ENCODE measurements around the gene METTL15.
"Not testable (repeated sequence)": the region's sequence is repeated elsewhere in the genome, so short reads cannot be mapped to it uniquely, and the experiment has no call there.

METTL15 gene

DNA sequence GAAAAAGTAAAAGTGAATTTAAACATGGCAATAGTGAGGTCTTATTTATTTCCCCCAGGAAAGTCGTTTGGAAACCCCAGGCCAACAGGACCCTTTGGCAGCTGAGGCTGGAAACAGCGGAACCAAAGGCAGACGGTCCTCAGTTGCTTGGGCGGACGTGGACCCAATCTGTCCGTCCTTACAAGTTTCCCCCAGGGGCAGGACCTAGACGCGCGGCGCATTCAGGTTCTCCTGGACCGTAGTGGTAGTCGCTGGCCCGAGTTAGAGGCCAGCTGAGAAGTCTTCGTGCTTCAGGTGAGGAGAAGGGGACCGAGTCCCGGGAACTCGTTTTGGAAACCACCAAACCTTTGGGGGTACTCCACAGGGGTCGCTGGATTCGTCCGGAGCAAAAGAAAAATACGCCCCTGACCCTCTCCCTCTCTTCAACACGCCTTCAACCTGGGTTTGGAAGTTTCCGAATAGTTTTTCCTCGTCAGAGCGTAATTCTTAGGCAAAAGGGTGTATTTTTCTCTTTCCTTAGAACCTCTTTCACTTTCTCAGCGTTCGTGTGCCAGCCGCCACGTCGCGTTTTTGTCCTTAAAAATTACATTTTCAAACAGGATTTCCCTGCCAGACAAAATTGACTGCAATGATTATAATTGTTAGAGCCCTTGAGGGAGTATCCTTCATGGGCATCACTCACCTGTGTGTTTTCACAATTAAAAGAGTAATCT lies 2.1 kb downstream of the METTL15 start:
- peak; percentile 37 to 57 (median 39) for DNase-seq (ENCODE audit: low read depth in 3 of 3)

DNA sequence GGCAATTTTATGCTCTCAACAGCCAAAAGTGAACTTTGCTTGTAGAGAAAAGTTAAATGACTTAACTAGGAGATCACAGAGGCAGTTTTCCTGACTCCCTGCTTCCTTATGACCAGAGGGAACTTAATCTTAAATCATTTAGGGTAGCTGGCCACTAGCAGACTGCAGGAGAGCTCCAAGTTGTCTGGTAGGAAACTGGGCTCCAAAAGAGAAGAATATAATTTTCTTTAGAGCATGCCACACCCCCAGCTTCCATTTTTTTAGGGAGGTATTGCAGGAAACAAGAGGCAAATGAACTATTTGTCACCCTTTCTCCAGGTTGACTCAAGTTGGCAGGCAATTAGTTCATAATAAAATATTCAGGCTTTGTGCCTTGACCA lies 2.6 kb downstream of the METTL15 start:
- DNase-seq (ENCODE audit: low read depth in 3 of 3): no peak

DNA sequence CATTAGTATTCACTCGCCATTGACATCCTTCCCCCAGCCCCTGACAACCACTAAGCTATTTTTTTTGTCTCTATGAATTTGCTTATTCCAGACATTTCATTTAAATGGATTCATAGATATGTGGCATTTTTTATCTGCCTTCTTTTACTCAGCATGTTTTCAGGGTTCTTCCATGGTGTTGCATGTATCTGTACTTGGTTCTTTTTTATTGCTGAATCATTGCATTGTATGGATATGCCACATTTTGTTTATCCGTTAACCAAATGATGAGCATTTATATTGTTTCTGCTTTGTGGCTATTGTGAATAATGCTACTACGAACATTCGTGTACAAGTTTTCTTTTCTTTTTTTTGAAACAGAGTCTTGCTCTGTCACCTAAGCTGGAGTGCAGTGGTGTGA lies 5.9 kb downstream of the METTL15 start:
- DNase-seq (ENCODE audit: low read depth in 3 of 3): no peak

DNA sequence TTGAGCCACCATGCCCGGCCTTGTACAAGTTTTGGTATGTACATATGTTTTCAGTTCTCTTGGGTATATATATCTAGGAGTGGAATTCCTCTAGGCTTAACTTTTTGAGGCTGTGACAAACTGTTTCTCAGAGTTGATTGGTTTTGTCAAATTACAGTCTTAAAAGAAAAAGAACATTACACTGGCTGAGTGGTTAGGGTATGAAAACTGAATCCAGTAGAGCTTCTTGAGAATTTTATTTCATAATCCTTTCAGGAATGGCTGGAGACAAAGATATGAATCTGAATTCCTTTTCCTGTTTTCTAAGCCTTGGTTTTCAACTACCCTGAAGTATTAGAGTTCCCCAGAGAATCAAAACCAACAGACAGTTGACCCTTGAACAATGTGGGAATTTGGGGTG lies 6.5 kb downstream of the METTL15 start:
- DNase-seq (ENCODE audit: low read depth in 3 of 3): no peak

DNA sequence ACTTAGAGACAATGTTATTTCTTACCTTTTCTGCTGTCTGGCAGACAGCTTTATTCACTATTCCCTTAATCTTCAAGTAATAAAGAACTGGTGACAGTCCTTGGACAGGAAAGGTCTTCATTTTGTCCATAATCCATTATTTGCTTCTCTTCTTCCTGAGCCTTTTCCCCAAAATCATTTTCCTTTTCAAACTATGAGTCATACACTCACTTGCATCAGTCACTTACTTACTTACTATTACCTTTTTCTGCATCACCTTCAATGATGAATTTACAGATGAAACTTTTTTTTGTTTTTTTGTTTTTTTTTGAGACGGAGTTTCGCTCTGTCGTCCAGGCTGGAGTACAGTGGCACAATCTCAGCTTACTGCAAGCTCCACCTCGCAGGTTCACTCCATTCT lies 9.5 kb downstream of the METTL15 start:
- DNase-seq (ENCODE audit: low read depth in 3 of 3): no peak

DNA sequence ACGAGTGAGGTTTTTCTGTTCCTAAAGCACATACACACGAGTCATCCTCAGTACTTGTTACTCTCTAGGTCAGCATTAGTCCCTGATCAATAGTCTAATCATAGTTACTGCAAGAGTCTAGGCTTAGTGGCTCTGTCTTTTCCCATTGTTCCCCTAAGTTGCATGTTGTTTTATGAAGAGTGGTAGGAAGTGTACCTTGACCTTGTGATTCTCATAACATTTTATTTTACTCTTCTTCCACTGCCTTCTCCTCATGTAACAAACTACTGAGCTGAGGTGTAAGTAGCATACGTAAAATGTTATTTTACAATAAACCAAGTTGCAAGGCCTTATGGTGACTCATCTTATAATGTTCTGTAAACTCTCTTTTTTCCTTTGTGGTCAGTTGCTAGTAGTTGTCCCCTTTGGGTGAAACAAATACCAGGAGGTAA lies 15.0 kb downstream of the METTL15 start:
- DNase-seq (ENCODE audit: low read depth in 3 of 3): no peak

DNA sequence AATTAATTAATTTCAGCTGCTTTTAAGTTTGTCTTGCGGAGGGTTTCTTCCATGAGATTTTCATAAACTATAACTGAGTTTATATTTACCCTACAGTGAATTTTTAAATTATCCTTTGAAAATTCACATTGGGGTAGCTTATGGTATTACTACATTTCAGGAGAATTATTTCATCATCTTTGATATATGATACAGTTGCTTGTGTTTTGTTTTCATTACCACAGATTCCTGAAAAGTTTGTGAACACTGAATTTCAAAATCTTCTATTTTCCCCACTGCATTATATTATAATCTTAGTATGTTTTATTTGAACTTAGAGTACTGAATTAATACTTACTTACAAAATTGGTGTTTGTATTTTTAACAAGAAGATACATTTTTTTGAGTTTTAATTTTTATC lies 24.4 kb downstream of the METTL15 start:
- DNase-seq (ENCODE audit: low read depth in 3 of 3): no peak

DNA sequence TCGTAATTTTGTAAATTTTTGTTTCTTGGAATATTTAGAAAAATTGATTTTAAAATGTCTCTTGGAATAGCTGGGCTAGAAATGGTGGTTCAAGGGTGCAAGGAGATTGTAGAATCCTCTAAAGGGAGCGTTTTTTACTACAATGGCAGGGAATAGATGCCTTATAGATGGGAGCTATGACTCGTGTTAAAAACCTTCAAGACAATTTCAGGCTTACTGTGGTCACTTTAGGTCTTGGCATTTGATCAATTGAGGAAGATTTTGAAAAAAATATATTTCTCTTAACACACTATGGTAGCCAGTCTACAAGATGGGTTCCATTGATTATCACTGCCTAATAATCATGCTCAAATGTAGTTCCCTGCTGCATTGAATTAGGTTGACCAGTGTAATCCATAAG lies 25.0 kb downstream of the METTL15 start:
- no peak for DNase-seq (ENCODE audit: low read depth in 3 of 3)

DNA sequence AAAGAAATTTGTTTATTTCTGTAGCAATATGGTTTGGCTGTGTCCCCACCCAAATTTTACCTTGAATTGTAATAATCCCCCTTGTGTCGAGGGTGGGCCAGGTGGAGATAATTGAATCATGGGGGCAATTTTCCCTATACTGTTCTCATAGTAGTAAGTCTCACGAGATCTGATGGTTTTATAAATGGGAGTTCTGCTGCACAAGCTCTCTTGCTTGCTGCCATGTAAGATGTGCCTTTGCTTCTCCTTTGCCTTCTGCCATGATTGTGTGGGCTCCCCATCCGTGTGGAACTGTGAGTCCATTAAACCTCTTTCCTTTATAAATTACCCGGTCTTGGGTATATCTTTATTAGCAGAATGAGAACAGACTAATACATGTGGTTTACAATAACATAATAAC lies 28.0 kb downstream of the METTL15 start:
- not testable (repeated sequence) for DNase-seq (ENCODE audit: low read depth in 3 of 3)

DNA sequence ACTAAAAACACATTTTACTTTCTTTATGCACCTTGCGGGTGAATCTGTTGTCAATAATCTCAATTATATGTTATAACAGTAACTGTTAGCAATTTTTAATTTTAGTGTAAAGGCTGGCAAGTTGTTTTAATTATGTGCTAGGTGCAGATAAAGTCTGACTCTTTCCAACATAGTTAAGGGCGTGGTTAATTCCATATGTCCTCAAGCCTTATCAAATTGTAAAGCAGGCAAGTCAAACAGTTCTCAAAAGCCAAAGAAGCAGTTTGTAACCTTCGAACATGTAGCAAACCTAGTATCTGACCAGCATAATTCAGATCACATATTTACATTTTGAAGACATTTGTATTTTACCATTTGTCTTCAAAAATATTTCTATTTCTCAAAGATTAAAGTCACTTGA lies 29.2 kb downstream of the METTL15 start:
- no peak for DNase-seq (ENCODE audit: low read depth in 3 of 3)

DNA sequence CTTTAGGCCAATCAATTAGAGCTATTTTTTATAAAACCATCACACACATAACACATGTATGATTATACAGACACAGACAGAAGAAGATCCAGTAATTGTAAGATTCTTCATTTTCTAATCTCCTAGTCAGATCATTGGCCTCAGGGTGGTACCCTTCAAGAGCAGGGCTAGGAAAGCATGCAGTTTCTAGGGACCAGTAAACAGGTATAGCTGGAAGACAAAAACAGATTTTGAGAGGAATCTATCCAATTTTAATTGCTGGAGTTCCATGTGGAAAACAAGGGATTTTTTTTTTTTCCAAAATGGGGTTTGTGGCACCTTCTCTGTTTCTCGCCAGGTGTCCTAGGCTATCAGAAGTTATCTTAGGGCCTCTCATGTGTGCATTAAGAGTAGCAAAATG lies 29.6 kb downstream of the METTL15 start:
- DNase-seq (ENCODE audit: low read depth in 3 of 3): no peak

DNA sequence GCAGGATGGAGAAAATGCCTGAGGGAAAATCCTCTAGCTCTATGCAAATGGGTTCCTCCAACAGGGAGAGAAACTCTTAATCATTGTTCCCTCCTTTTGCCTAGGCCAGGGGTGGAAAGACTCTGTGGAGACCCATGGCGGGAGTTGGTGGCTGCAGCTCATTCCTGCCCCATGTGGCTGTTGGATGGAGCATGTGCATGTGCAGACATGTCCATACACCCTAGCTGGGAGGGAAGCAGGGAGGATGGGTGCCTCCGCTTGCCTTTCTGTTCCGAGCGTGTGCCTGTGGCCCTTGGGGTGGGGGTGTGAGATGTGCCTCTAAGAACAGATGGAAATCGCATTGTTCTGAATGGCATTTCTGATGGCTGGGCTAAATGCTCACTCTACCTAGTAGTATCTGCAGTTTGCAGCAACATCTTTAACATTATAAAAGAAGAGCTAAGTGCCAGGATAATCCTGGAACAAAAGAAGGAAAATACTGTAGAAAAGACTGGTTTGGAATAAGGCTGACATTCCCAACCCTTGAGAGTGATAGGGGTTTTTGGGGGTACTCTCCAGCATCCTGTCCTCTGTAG lies 31.7 kb downstream of the METTL15 start:
- DNase-seq (ENCODE audit: low read depth in 3 of 3): no peak

DNA sequence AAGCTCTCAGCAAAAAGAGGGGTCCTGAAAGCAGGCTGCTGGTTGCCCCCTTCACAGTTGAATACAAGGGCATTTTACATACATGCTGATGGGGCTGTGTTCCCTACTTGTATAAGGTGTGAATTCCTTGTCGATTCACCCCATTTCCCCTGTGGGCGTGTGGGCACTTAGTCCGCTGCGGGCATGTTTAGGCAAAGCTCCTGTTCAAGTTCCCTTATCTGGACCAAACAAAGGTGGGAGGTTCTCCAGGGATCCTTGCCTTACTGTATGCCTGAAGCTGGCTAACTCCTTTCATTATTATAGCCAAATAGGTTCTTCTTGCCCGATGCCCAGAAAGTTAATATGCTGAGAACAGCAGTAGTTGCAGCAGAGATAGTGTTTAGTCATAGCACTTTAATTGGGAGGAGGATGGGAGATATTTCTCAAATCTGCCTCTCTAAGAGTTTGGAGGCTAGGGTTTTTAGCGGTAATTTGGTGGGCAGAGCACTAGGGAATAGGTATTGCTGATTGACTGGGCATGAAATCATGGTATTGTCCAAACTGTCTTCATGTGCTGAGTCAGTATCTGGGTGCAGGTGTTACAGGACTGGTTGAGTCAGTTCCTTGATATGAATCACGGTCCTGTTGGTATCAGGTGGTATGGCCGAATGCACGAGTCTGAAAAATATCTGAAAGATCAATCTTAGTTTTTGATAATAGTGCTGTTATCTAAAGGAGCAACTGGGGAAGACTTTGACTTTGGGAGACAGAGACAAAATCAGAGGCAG lies 32.7 kb downstream of the METTL15 start:
- no peak for DNase-seq (ENCODE audit: low read depth in 3 of 3)

DNA sequence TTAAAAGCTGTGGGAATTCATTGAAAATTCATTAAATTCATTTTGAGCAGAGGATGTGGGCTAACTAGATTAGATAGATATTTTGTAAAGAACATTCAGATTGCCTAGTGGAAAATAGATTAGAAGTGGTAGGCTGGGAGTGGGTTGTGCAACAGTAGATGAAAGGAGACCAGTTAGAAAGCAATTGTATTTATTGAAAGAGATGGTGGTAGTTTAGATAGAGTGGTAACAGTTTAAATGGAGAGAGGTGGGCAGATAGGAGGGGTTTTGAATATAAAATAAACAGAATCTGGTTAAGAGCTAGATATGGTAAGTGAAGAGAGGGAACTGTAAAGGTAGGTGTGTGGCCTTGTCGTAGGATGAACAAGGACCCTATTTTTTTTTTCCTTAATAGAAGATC lies 34.5 kb downstream of the METTL15 start:
- no peak for DNase-seq (ENCODE audit: low read depth in 3 of 3)

DNA sequence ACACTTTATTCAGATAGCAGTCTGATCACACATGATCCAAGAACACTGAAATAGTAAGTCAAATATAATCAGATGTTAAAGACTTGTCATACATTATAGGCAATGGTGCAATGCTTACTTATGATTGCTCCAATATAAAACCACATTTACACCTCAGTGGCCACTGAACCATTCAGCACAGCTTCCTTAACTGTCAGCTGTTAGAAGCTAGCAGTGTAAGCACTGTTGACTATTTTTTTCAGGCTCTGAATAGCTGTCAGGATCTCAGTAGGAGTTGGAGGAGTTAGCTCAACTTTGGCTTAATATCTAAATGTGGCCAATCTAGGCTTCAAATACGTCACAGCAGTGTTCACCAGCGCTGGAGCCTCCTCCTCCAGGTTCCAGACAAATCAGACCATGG lies 36.6 kb downstream of the METTL15 start:
- no peak for DNase-seq (ENCODE audit: low read depth in 3 of 3)

DNA sequence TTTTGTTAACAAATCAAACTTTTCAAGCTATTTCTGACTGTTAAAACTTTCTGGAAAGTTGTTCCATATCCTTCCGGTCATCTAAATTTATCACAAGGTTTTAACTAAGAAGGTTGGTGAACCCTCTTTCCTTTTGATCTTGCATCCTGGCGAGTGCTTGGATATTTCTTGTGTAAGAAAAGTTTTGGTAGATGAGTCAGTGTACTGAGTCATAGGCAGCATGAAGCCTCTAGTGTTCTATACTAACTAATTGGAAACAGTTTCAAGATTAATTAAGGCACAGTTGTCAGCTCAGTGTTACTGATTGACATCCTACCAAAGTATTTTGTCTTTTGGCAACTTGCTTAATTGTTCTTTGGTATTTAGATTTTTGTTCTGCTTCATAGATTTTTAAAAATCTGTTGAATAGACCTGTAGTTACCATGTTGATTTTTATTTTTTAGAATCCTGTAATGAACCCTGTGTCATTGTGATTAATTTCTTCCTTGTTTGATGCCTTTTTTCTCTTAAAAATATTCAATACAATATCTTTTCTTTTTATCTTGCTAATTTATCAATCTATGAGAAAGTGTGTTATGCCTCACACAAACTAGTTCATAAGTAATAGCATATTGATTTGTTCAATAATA lies 38.0 kb downstream of the METTL15 start:
- no peak for DNase-seq (ENCODE audit: low read depth in 3 of 3)

DNA sequence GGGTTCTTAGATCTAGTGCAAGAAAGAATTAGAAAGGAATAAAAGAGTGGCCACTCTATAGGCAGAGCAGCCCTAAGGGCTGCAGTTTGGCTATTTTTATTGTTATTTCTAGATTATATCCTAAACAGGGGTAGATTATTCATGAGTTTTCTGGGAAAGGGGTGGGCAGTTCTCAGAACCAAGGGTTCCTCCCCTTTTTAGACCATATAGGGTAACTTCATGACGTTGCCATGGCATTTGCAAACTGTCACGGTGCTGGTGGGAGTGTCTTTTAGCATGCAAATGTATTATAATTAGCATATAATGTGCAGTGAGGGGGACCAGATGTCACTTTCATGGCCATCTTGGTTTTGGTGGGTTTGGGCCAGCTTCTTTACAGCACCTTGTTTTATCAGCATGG lies 44.6 kb downstream of the METTL15 start:
- no peak for DNase-seq (ENCODE audit: low read depth in 3 of 3)

DNA sequence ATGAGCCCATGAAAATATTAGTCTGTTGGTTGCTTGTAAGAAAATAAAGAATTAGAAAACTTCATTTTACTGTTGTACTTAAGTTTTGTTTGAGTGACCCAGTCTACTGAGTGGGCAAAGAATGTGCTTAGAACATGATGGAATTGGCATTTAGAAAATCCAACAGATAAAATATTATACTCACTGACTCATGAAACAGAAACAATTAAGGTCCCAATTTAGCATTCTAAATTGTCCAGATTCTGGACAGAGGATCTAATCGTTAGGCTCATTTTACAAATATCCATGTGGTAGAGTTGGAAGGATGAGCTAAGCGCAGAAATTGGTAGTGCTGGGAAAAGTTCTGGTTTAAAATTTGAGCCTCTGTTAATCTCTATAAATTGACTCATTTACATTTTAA lies 45.4 kb downstream of the METTL15 start:
- no peak for DNase-seq (ENCODE audit: low read depth in 3 of 3)

DNA sequence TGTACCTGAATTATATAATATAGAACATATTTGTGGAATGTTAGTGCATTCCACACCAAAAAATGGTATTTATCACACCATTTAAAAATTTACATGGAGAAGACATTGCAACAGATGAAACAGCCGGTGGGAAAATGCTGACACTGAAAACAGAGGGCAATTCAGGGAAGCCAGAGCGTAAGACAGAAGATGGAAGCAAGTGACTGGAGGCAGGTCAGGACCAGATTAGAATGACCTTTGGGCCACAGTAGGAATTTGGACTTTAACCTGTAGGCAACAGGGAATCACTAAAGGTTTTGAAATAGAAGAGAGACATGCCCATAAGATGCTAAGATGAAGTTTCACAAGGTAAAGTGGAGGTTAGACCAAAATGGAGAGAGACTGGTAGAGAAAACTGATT lies 60.5 kb downstream of the METTL15 start:
- DNase-seq (ENCODE audit: low read depth in 3 of 3): no peak

DNA sequence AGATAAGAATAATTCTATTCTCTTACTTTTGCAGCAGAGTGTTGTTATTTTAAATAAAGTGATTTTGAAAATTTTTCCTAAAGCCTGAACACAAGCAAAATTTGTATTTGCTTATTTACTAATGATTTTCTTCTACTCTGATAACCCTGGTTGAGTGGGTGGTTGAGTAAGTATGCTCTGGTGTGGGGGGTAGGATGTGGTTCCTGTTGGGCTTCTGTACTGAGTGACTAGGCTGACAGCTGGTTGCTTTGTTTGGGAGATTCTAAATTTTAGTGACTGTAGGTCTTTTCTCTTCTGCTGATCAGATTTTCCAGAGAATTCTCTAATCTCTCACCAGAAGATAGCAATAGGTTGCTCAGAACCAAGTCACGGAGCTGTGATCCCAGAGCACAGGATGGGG lies 61.6 kb downstream of the METTL15 start:
- no peak for DNase-seq (ENCODE audit: low read depth in 3 of 3)

DNA sequence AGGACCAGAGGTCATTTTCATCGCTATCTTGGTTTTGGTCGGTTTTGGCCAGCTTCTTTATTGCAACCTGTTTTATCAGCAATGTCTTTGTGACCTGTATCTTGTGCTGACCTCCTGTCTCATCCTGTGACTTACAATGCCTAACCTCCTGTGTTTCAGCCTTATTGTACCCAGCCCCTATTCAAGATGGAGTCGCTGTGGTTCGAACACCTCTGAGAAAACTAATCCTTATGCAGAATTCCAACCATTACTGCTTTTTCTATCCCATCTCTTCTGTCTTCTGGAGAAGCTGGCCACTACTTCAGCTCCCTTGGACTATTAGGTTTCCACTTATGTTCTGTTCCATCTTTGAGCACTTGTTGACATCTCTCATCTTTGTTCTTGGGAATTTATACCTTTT lies 62.6 kb downstream of the METTL15 start:
- DNase-seq (ENCODE audit: low read depth in 3 of 3): no peak

DNA sequence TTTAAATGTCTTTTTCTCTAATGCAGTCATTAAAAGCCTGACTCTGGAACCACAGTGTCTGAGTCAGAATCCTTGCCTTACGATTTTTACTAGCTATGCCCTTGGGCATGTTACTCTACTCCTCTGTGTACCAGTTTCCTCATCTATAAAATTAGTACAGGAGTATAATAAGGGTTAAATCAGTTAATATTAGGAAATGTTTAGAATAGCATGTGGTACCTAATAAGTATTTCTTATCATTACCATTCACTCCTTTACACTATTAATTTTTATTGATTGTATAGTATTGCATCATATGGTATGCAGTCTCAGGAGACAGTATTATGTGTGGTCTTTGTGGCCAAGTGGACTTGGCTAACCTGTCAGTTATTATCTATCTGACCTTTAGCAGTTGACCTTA lies 68.2 kb downstream of the METTL15 start:
- DNase-seq (ENCODE audit: low read depth in 3 of 3): no peak

DNA sequence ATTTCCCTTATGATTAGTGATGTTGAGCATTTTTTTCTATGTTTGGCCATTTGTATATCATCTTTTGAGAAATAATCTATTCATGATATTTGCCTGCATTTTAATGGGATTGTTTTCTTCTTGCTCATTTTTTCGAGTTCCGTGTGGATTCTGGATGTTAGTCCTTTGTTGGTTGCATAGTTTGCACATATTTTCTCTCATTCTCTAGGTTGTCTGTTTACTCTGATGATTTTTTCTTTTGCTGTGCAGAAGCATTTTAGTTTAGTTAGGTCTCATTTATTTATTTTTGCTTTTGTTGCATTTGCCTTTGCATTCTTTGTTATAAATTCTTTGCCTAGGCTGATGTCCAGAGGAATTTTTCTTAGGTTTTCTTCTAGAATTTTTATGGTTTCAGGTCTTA lies 87.3 kb downstream of the METTL15 start:
- DNase-seq (ENCODE audit: low read depth in 3 of 3): no peak
